ENCODE data around the gene PLAGL2.

PLAGL2 gene

GRCh38 chr20:32231847-32232246 is 24.3 kb upstream of the PLAGL2 start:
- peak in 1 of 4 experiments; percentile 14 for DNase-seq (ENCODE audit: low read depth in 4 of 4, low spot score in 1 of 4)

- no peak for DNase-seq (ENCODE audit: low read depth in 4 of 4, low spot score in 1 of 4)
Observed at GRCh38 chr20:32231245-32231644, 23.7 kb upstream of the PLAGL2 start.

GRCh38 chr20:32230707-32231106 is 23.2 kb upstream of the PLAGL2 start:
- no peak for DNase-seq (ENCODE audit: low read depth in 4 of 4, low spot score in 1 of 4)

GRCh38 chr20:32229251-32229747 is 21.8 kb upstream of the PLAGL2 start:
- no peak for DNase-seq (ENCODE audit: low read depth in 4 of 4, low spot score in 1 of 4)

GRCh38 chr20:32227744-32228688 is 20.5 kb upstream of the PLAGL2 start:
- DNase-seq (ENCODE audit: low read depth in 4 of 4, low spot score in 1 of 4) = no peak

GRCh38 chr20:32227306-32227705 is 19.8 kb upstream of the PLAGL2 start:
- DNase-seq (ENCODE audit: low read depth in 4 of 4, low spot score in 1 of 4) = no peak

GRCh38 chr20:32226391-32226790 is 18.8 kb upstream of the PLAGL2 start:
- DNase-seq (ENCODE audit: low read depth in 4 of 4, low spot score in 1 of 4) = no peak

- no peak for DNase-seq (ENCODE audit: low read depth in 4 of 4, low spot score in 1 of 4)
Observed at GRCh38 chr20:32224463-32224862, 16.9 kb upstream of the PLAGL2 start.

GRCh38 chr20:32218156-32218900 is 10.8 kb upstream of the PLAGL2 start:
- DNase-seq (ENCODE audit: low read depth in 4 of 4, low spot score in 1 of 4) = no peak

GRCh38 chr20:32216179-32217142 is 8.9 kb upstream of the PLAGL2 start:
- no peak for DNase-seq (ENCODE audit: low read depth in 4 of 4, low spot score in 1 of 4)

GRCh38 chr20:32215729-32216128 is 8.2 kb upstream of the PLAGL2 start:
- DNase-seq (ENCODE audit: low read depth in 4 of 4, low spot score in 1 of 4) = no peak

- DNase-seq (ENCODE audit: low read depth in 4 of 4, low spot score in 1 of 4) = no peak
Observed at GRCh38 chr20:32215147-32215546, 7.6 kb upstream of the PLAGL2 start.

GRCh38 chr20:32213870-32214269 is 6.3 kb upstream of the PLAGL2 start:
- DNase-seq (ENCODE audit: low read depth in 4 of 4, low spot score in 1 of 4) = no peak

GRCh38 chr20:32209850-32210605 is 2.5 kb upstream of the PLAGL2 start:
- DNase-seq (ENCODE audit: low read depth in 4 of 4, low spot score in 1 of 4) = no peak

- no peak for DNase-seq (ENCODE audit: low read depth in 4 of 4, low spot score in 1 of 4)
Observed at GRCh38 chr20:32208499-32209154, 1.1 kb upstream of the PLAGL2 start.

- DNase-seq (ENCODE audit: low read depth in 4 of 4, low spot score in 1 of 4) = peak in 1 of 4 experiments; percentile 24
Observed at GRCh38 chr20:32206760-32207625, 550 bp downstream of the PLAGL2 start.

- no peak for DNase-seq (ENCODE audit: low read depth in 4 of 4, low spot score in 1 of 4)
Observed at GRCh38 chr20:32205843-32206759, 1.4 kb downstream of the PLAGL2 start.
